Measurements from ENCODE around the gene KBTBD4. TPM values are rescaled to one million over a fixed set of nuclear protein-coding genes. Genes with fewer than 3 reads are reported as not detected.

The KBTBD4 gene
- total and polyA plus RNA-seq, 8 donors, result 13.3 to 21.5 (median 19.5) TPM

- DNase-seq (no peak), ATAC-seq (no peak)
- H3K27ac ChIP-seq, result no peak overlapping the region
- no peaks in the 10 kb centered on the region for H3K9me3 ChIP-seq
- peaks cover 2 to 10% of the 10 kb centered on the region in 2 donors for H3K27me3 ChIP-seq
- no peaks in the 10 kb centered on the region for H3K4me1 ChIP-seq
- no peaks in the 10 kb centered on the region for H3K36me3 ChIP-seq
- no peak overlapping the region for H3K4me3 ChIP-seq
- intact Hi-C loops (cut with DNase I), result no loop called here
- TF ChIP-seq CTCF (IDR thresholded peaks at IDR 0.05), result no peak
Measured at GRCh38 chr11:47599902-47600301, 21.1 kb upstream of the KBTBD4 start.

- Histone ChIP-seq H3K36me3 (no peaks in the 10 kb centered on the region), H3K4me1 (peaks cover 0 to 11% of the 10 kb centered on the region in 2 donors), H3K27me3 (peaks cover 27 to 47% of the 10 kb centered on the region in 2 donors), H3K9me3 (no peaks in the 10 kb centered on the region), H3K4me3 (no peak overlapping the region), H3K27ac (no peak overlapping the region)
- TF ChIP-seq CTCF (IDR thresholded peaks at IDR 0.05), result no peak
- DNase-seq (no peak), ATAC-seq (no peak)
- intact Hi-C loops (cut with DNase I), result no loop called here
Measured at GRCh38 chr11:47595967-47596366, 17.2 kb upstream of the KBTBD4 start.

- intact Hi-C loops (cut with DNase I), result no loop called here
- H3K27me3 ChIP-seq, result peaks cover 27 to 56% of the 10 kb centered on the region in 2 donors
Measured at GRCh38 chr11:47595029-47595428, 16.3 kb upstream of the KBTBD4 start.

DNA sequence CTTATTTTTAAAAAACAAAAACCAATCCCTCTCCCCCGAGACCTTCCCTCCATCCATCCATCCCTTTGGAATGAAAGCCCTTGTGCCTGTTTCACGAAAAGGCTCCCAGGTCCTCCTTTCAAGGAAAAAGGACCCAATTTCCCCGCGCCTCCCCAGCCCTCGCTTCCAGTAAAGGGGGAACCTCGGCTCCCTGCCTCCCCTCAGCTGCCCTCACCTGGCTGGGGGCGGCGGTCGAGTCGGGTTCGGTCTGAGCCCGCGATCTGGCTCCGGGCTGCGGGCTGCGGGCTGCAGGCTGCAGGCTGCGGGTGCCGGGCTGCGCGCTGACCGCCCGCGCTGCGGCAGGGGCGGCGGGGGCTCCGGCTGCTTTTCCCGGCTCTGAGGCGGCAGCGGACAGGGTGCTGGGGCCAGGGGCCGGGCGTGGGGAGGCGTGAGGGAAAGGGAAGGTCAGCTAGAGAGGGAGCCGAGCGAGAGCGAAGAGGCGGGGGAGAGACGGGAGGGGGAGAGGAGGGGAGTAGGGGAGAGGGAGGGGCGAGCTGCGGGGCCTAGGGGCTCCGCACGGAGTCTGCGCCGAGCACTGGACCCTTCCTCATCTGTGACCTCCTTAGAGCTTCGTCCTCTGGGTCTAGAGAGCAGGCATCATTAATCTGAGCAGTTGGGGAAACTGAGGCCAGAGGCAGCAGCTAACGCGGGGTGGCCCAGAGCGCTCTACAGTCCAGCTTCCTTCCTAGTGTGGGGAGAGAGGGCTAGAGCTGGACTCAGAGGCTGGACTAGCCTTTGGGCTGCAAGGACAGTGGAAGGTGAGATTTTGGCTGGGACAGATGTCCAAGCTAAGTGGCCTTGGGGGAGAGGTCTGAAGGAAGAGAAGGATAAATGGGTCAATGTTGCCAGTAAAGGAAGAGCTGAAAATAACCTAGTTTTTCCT, 15.4 kb upstream of the KBTBD4 start, which contains the start of gene C1QTNF4:
C1QTNF4 (minus strand) TSS at position 478 of the 922 bp plus-strand sequence. CDS start 3,601 bp downstream, outside the sequence.
- Histone ChIP-seq H3K4me3 (peak within 1 kb of the TSS in 1 of 2 donors; percentile 9), H3K27ac (no peak within 1 kb of the TSS), H3K9me3 (no peaks in the 10 kb centered on the region), H3K27me3 (peaks cover 27 to 64% of the 10 kb centered on the region in 2 donors), H3K4me1 (peaks cover 0 to 11% of the 10 kb centered on the region in 2 donors), H3K36me3 (no peaks in the 10 kb centered on the region)
- intact Hi-C loops (cut with DNase I), result no loop called here
- DNase-seq (no peak), ATAC-seq (no peak)
- TF ChIP-seq CTCF (IDR thresholded peaks at IDR 0.05), result no peak

More at GRCh38 chr11:47595029-47595428, 16.3 kb upstream of the KBTBD4 start:
- no peak for DNase-seq
- ATAC-seq, result peak; percentile 56
- Histone ChIP-seq H3K4me3 (no peak overlapping the region), H3K36me3 (no peaks in the 10 kb centered on the region), H3K4me1 (peaks cover 0 to 11% of the 10 kb centered on the region in 2 donors), H3K9me3 (no peaks in the 10 kb centered on the region), H3K27ac (no peak overlapping the region)
- no peak for TF ChIP-seq CTCF (IDR thresholded peaks at IDR 0.05)

DNA sequence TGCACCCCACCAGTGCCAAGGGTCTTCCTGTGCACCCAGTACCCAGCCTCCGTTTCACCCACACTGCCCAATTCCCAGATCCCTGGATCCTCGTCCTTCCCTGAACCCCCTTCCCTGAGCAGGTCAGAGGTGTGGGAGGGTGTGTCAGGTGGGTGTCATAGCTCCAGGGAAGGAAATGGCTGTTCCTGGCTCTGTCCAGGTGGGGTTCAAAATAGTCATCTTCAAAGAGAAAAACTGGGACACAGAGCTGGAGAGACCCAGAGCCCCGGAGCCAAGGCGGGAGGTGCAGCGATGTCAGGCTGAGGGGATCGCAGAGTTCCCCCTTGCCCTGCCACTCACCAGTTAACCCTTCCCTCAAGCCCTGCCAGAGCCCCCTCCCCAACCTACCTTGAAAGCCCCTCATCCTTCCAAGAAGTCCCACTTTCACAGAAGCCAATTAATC, 14.7 kb upstream of the KBTBD4 start:
- peaks cover 0 to 11% of the 10 kb centered on the region in 2 donors for H3K4me1 ChIP-seq
- DNase-seq, result no peak
- H3K9me3 ChIP-seq, result no peaks in the 10 kb centered on the region
- H3K27ac ChIP-seq, result no peak overlapping the region
- peaks cover 27 to 65% of the 10 kb centered on the region in 2 donors for H3K27me3 ChIP-seq
- no peaks in the 10 kb centered on the region for H3K36me3 ChIP-seq
- intact Hi-C loops (cut with DNase I), result no loop called here
- ATAC-seq, result no peak
- H3K4me3 ChIP-seq, result no peak overlapping the region
- TF ChIP-seq CTCF (IDR thresholded peaks at IDR 0.05), result no peak
